ENCODE results near the gene POF1B. TPM values are rescaled to one million over a fixed set of nuclear protein-coding genes. Genes with fewer than 3 reads are reported as not detected.

The POF1B gene
- total and polyA plus RNA-seq, 4 donors = 0.14 to 0.75 (median 0.19) TPM

DNA sequence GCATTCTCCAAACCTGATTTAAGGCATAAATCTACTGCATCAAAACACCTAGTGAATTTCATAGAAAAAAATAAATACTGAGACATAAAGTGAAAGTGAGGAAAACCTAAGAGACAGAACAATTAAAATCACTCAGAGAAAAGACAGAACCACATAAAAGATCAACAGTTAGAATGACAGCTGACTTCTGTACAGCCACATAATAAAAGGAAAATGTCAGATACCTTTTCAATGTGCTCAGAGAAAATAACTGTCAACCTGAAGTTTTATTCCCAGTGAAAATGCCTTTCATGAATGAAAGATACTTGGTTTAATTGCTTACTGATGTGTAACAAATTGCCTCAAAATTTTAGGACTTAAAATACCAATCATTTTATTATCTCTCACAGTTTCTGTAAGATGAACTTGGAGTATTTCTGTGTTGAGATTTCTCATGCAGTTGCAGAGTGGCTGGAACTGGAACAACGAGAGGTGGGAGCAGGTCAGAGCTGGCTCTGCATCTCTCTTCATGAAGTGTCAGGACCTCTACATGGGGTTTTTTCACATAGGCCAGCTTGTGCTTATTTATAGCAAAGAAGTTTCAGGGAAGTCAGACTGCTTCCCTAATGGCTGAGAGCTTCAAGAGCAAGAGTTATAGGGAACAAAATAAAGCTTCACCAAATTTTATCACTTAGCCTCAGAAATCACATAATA, 11.9 kb upstream of the POF1B start:
- H3K9me3 ChIP-seq (ENCODE audit: control insufficient read depth in 4 of 4, low read length in 3 of 4) = no peaks in the 10 kb centered on the region
- H3K27ac ChIP-seq (ENCODE audit: low read depth in 1 of 2, low read length in 2 of 2) = no peak overlapping the region
- H3K4me1 ChIP-seq (ENCODE audit: control insufficient read depth in 4 of 4, insufficient read depth in 4 of 4, low read length in 3 of 4) = no peaks in the 10 kb centered on the region
- no peak overlapping the region for H3K9ac ChIP-seq (ENCODE audit: low read depth in 1 of 2, low read length in 2 of 2)
- H3K27me3 ChIP-seq (ENCODE audit: control insufficient read depth in 4 of 4, insufficient read depth in 4 of 4, low read length in 3 of 4) = no peaks in the 10 kb centered on the region
- TF ChIP-seq RXRA (IDR thresholded peaks at IDR 0.05) (no peak), ZBTB33 (IDR thresholded peaks at IDR 0.05) (no peak), CTCF (IDR thresholded peaks at IDR 0.05; ENCODE audit: low read depth, low read length, missing input control) (no peak), YY1 (IDR thresholded peaks at IDR 0.05) (no peak), FOXA2 (IDR thresholded peaks at IDR 0.05) (no peak)
- TF ChIP-seq, protein P1, sequence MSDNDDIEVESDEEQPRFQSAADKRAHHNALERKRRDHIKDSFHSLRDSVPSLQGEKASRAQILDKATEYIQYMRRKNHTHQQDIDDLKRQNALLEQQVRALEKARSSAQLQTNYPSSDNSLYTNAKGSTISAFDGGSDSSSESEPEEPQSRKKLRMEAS (IDR thresholded peaks at IDR 0.05) = no peak
- TF ChIP-seq, protein P2, sequence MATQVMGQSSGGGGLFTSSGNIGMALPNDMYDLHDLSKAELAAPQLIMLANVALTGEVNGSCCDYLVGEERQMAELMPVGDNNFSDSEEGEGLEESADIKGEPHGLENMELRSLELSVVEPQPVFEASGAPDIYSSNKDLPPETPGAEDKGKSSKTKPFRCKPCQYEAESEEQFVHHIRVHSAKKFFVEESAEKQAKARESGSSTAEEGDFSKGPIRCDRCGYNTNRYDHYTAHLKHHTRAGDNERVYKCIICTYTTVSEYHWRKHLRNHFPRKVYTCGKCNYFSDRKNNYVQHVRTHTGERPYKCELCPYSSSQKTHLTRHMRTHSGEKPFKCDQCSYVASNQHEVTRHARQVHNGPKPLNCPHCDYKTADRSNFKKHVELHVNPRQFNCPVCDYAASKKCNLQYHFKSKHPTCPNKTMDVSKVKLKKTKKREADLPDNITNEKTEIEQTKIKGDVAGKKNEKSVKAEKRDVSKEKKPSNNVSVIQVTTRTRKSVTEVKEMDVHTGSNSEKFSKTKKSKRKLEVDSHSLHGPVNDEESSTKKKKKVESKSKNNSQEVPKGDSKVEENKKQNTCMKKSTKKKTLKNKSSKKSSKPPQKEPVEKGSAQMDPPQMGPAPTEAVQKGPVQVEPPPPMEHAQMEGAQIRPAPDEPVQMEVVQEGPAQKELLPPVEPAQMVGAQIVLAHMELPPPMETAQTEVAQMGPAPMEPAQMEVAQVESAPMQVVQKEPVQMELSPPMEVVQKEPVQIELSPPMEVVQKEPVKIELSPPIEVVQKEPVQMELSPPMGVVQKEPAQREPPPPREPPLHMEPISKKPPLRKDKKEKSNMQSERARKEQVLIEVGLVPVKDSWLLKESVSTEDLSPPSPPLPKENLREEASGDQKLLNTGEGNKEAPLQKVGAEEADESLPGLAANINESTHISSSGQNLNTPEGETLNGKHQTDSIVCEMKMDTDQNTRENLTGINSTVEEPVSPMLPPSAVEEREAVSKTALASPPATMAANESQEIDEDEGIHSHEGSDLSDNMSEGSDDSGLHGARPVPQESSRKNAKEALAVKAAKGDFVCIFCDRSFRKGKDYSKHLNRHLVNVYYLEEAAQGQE (IDR thresholded peaks at IDR 0.05) = no peak
- WGBS = 34% methylated on average over 1 of the region's 1 CpG
- no peaks in the 10 kb centered on the region for H3K36me3 ChIP-seq (ENCODE audit: control insufficient read depth in 4 of 4, insufficient read depth in 3 of 4, low read depth in 1 of 4, low read length in 3 of 4)
- no peak for DNase-seq (ENCODE audit: low spot score)
- H3K4me3 ChIP-seq (ENCODE audit: low read depth in 1 of 3, low read length in 3 of 3) = no peak overlapping the region

- Histone ChIP-seq H3K9ac (ENCODE audit: low read depth in 1 of 2, low read length in 2 of 2) (no peak overlapping the region), H3K4me3 (ENCODE audit: low read depth in 1 of 3, low read length in 3 of 3) (no peak overlapping the region), H3K4me1 (ENCODE audit: control insufficient read depth in 4 of 4, insufficient read depth in 4 of 4, low read length in 3 of 4) (no peaks in the 10 kb centered on the region), H3K36me3 (ENCODE audit: control insufficient read depth in 4 of 4, insufficient read depth in 3 of 4, low read depth in 1 of 4, low read length in 3 of 4) (no peaks in the 10 kb centered on the region), H3K27me3 (ENCODE audit: control insufficient read depth in 4 of 4, insufficient read depth in 4 of 4, low read length in 3 of 4) (no peaks in the 10 kb centered on the region), H3K27ac (ENCODE audit: low read depth in 1 of 2, low read length in 2 of 2) (no peak overlapping the region), H3K9me3 (ENCODE audit: control insufficient read depth in 4 of 4, low read length in 3 of 4) (no peaks in the 10 kb centered on the region)
- WGBS = 91% methylated on average over 3 of the region's 3 CpGs
- no peak for DNase-seq (ENCODE audit: low spot score)
- no peak for TF ChIP-seq TAF1 (conservative IDR thresholded peaks at IDR 0.05)
- no peak for TF ChIP-seq YY1 (IDR thresholded peaks at IDR 0.05)
- no peak for TF ChIP-seq SP1 (IDR thresholded peaks at IDR 0.05)
- no peak for TF ChIP-seq HNF4G (IDR thresholded peaks at IDR 0.05)
- no peak for TF ChIP-seq HNF4A (conservative IDR thresholded peaks at IDR 0.05)
- no peak for TF ChIP-seq RXRA (IDR thresholded peaks at IDR 0.05)
- TF ChIP-seq, protein P1 (IDR thresholded peaks at IDR 0.05) = no peak
- TF ChIP-seq ATF3 (IDR thresholded peaks at IDR 0.05) = no peak
- TF ChIP-seq, protein P2 (IDR thresholded peaks at IDR 0.05) = no peak
- TF ChIP-seq FOXA2 (IDR thresholded peaks at IDR 0.05) = no peak
- no peak for TF ChIP-seq EGR1 (IDR thresholded peaks at IDR 0.05; ENCODE audit: low read depth in 2 of 2)
- no peak for TF ChIP-seq CTCF (IDR thresholded peaks at IDR 0.05; ENCODE audit: low read depth, low read length, missing input control)
- no peak for TF ChIP-seq RAD21 (IDR thresholded peaks at IDR 0.05)
- TF ChIP-seq NR2F2 (IDR thresholded peaks at IDR 0.05) = no peak
- no peak for TF ChIP-seq GABPA (IDR thresholded peaks at IDR 0.05 in 1 of 2, conservative IDR thresholded peaks at IDR 0.05 in 1 of 2)
Measured at GRCh38 chrX:85381602-85382001, 2.1 kb upstream of the POF1B start.
